ENCODE measurements around the gene BTN1A1.
A peak's percentile ranks its signal among the peaks of the same experiment; 100 is the strongest.

Gene BTN1A1

GRCh38 chr6:26476896-26477295, 23.2 kb upstream of the BTN1A1 start:
- peaks cover 32% of the 10 kb centered on the region for H3F3A ChIP-seq (ENCODE audit: insufficient read depth)
- H3K27ac ChIP-seq (ENCODE audit: low read depth, low read length), result peak overlapping the region; percentile 87
- TF ChIP-seq EZH2phosphoT487 (conservative IDR thresholded peaks at IDR 0.05; ENCODE audit: low read length) (no peak), CTCF (IDR thresholded peaks at IDR 0.05; ENCODE audit: insufficient read depth, low read length, poor library complexity, severe bottlenecking) (no peak)
- H3K9me2 ChIP-seq (replicated peaks; ENCODE audit: insufficient read depth, low read length), result no peaks in the 10 kb centered on the region
- peak overlapping the region; percentile 37 for H3K9ac ChIP-seq (ENCODE audit: low read length)
- H3K79me2 ChIP-seq (ENCODE audit: insufficient read depth, low read length), result no peaks in the 10 kb centered on the region
- peak overlapping the region; percentile 91 for H3K4me2 ChIP-seq (ENCODE audit: low read depth, low read length, poor library complexity, severe bottlenecking)
- H3K27me3 ChIP-seq (ENCODE audit: low read length), result no peaks in the 10 kb centered on the region
- peak overlapping the region; percentile 56 for H2AFZ ChIP-seq (ENCODE audit: low read depth, low read length, severe bottlenecking)
- peaks cover 13% of the 10 kb centered on the region; the same call in 1 of the 2 replicates for H3K9me3 ChIP-seq (ENCODE audit: insufficient read depth, low read length)
- H3K4me3 ChIP-seq (ENCODE audit: insufficient read depth, low read length, poor library complexity, severe bottlenecking), result peak overlapping the region; percentile 7
- H3K36me3 ChIP-seq (ENCODE audit: low read length), result peaks cover 12% of the 10 kb centered on the region
- no peaks in the 10 kb centered on the region for H4K20me1 ChIP-seq (ENCODE audit: low read depth, low read length)

GRCh38 chr6:26477426-26477825, 22.7 kb upstream of the BTN1A1 start:
- no peaks in the 10 kb centered on the region for H4K20me1 ChIP-seq (ENCODE audit: low read depth, low read length)
- H3K36me3 ChIP-seq (ENCODE audit: low read length), result peaks cover 9% of the 10 kb centered on the region
- H3K27me3 ChIP-seq (ENCODE audit: low read length), result no peaks in the 10 kb centered on the region
- H3K4me2 ChIP-seq (ENCODE audit: low read depth, low read length, poor library complexity, severe bottlenecking), result peak overlapping the region; percentile 91
- peaks cover 32% of the 10 kb centered on the region for H3F3A ChIP-seq (ENCODE audit: insufficient read depth)
- peaks cover 8% of the 10 kb centered on the region; the same call in 1 of the 2 replicates for H3K9me3 ChIP-seq (ENCODE audit: insufficient read depth, low read length)
- H3K9ac ChIP-seq (ENCODE audit: low read length), result peak overlapping the region; percentile 37
- no peaks in the 10 kb centered on the region for H3K9me2 ChIP-seq (replicated peaks; ENCODE audit: insufficient read depth, low read length)
- peak overlapping the region; percentile 87 for H3K27ac ChIP-seq (ENCODE audit: low read depth, low read length)
- H3K79me2 ChIP-seq (ENCODE audit: insufficient read depth, low read length), result no peaks in the 10 kb centered on the region
- peak overlapping the region; percentile 7 for H3K4me3 ChIP-seq (ENCODE audit: insufficient read depth, low read length, poor library complexity, severe bottlenecking)
- no peak for TF ChIP-seq EZH2phosphoT487 (conservative IDR thresholded peaks at IDR 0.05; ENCODE audit: low read length)
- no peak for TF ChIP-seq CTCF (IDR thresholded peaks at IDR 0.05; ENCODE audit: insufficient read depth, low read length, poor library complexity, severe bottlenecking)
- H2AFZ ChIP-seq (ENCODE audit: low read depth, low read length, severe bottlenecking), result peak overlapping the region; percentile 56

GRCh38 chr6:26478100-26478984, 21.8 kb upstream of the BTN1A1 start:
- TF ChIP-seq CTCF (IDR thresholded peaks at IDR 0.05; ENCODE audit: insufficient read depth, low read length, poor library complexity, severe bottlenecking) (no peak), EZH2phosphoT487 (conservative IDR thresholded peaks at IDR 0.05; ENCODE audit: low read length) (no peak)
- no peak overlapping the region for H2AFZ ChIP-seq (ENCODE audit: low read depth, low read length, severe bottlenecking)
- H3K9me2 ChIP-seq (replicated peaks; ENCODE audit: insufficient read depth, low read length), result no peaks in the 10 kb centered on the region
- H3K79me2 ChIP-seq (ENCODE audit: insufficient read depth, low read length), result no peaks in the 10 kb centered on the region
- no peak overlapping the region for H3K4me3 ChIP-seq (ENCODE audit: insufficient read depth, low read length, poor library complexity, severe bottlenecking)
- H3K27me3 ChIP-seq (ENCODE audit: low read length), result no peaks in the 10 kb centered on the region
- H3K9me3 ChIP-seq (ENCODE audit: insufficient read depth, low read length), result no peaks in the 10 kb centered on the region
- peaks cover 5% of the 10 kb centered on the region; the same call in 1 of the 2 replicates for H3K36me3 ChIP-seq (ENCODE audit: low read length)
- no peak overlapping the region for H3K9ac ChIP-seq (ENCODE audit: low read length)
- no peaks in the 10 kb centered on the region for H4K20me1 ChIP-seq (ENCODE audit: low read depth, low read length)
- H3F3A ChIP-seq (ENCODE audit: insufficient read depth), result peaks cover 32% of the 10 kb centered on the region
- H3K27ac ChIP-seq (ENCODE audit: low read depth, low read length), result no peak overlapping the region
- no peak overlapping the region for H3K4me2 ChIP-seq (ENCODE audit: low read depth, low read length, poor library complexity, severe bottlenecking)
